Transverse colon (tissue), 3 donors: ENCODE measurements around the gene TAS2R60.

Experiments
- CTCF ChIP-seq, 5 experiments: fragments of 200-600 bp in 3 of 5; fragments of 450-650 bp in 2 of 5; sonication (generic) in 3 of 5; IDR thresholded peaks; 1 replicate in 2 of 5; 2 replicates in 3 of 5; pipeline ENCODE4 v1.5.1; 2016 to 2017; ENCODE audit warnings: antibody characterized with exemption in 5 of 5, inconsistent platforms in 3 of 5, mild to moderate bottlenecking in 2 of 5, moderate library complexity in 1 of 5
- EP300 ChIP-seq: sonication (generic); formaldehyde crosslinking; IDR thresholded peaks from one replicate; pipeline ENCODE4 v1.6.1; 2017; ENCODE audit warnings: antibody characterized with exemption, low read depth
- POLR2A ChIP-seq: fragments of 450-650 bp; IDR thresholded peaks from one replicate; pipeline ENCODE4 v1.6.1; 2016; ENCODE audit warnings: antibody characterized with exemption, mild to moderate bottlenecking, moderate library complexity

GRCh38 chr7:143451746-143452145 is 8.5 kb downstream of the TAS2R60 start:
- no peak for TF ChIP-seq CTCF (IDR thresholded peaks at IDR 0.05)
- TF ChIP-seq POLR2A = no peak
- TF ChIP-seq EP300 = no peak
